IMR-90 (cell line): ENCODE data around the gene DUSP10. TPM values are rescaled to one million over a fixed set of nuclear protein-coding genes. Genes with fewer than 3 reads are reported as not detected.

Experiments
- ATAC-seq: fragments of 200-7000 bp; cut with Tn5 transposase; 2 replicates; pipeline ENCODE4 v1.9.1; 2020; ENCODE audit warnings: low read depth, mild to moderate bottlenecking, moderate library complexity
- BruUV-seq: library from RNA; stranded (reverse); fragments of 400-500 nt; replicated peaks from 2 replicates; lab custom pipeline; 2021; lab: Mats Ljungman, UMichigan
- CTCF ChIA-PET: fragments of 300-600 bp; formaldehyde crosslinking; extraction: SDS; loops from one replicate; lab custom pipeline; 2021; ENCODE audit warnings: antibody characterized with exemption; lab: Yijun Ruan, JAX
- POLR2A ChIA-PET: fragments of 300-600 bp; sonication (Branson Sonifier 250); formaldehyde crosslinking; loops from one replicate; lab custom pipeline; 2022; ENCODE audit warnings: antibody characterized with exemption; ENCODE audit not compliant: unreplicated experiment; lab: Charles Lee
- DNase-seq: peaks from one replicate; pipeline ENCODE4 v3.0.0; 2013
- H2AFZ ChIP-seq: replicated peaks from 2 replicates; pipeline ENCODE3; 2013; ENCODE audit warnings: low read length, mild to moderate bottlenecking; ENCODE audit not compliant: poor library complexity
- H2AK5ac ChIP-seq: 2 replicates; pipeline ENCODE4 v1.6.1; 2013; ENCODE audit warnings: low read depth, low read length, inconsistent platforms
- H2AK9ac ChIP-seq: replicated peaks from 2 replicates; pipeline ENCODE3; 2013; ENCODE audit warnings: mild to moderate bottlenecking, low read depth, low read length, moderate library complexity; ENCODE audit not compliant: poor library complexity
- H2BK120ac ChIP-seq: 2 replicates; pipeline ENCODE4 v1.6.1; 2013; ENCODE audit warnings: low read depth, low read length, inconsistent platforms
- H2BK15ac ChIP-seq: 3 replicates; pipeline ENCODE4 v1.6.1; 2013; ENCODE audit warnings: low read depth, low read length, inconsistent platforms
- H2BK20ac ChIP-seq: 2 replicates; pipeline ENCODE4 v1.6.1; 2013; ENCODE audit warnings: low read depth, mild to moderate bottlenecking, inconsistent platforms, low read length, moderate library complexity
- H2BK5ac ChIP-seq: 2 replicates; pipeline ENCODE4 v1.6.1; 2013; ENCODE audit warnings: mild to moderate bottlenecking, low read depth, low read length, inconsistent platforms; ENCODE audit not compliant: poor library complexity, severe bottlenecking
- H3K14ac ChIP-seq: replicated peaks from 2 replicates; pipeline ENCODE4 v1.6.1; 2013; ENCODE audit warnings: low read depth, low read length, inconsistent platforms
- H3K18ac ChIP-seq: 2 replicates; pipeline ENCODE4 v1.6.1; 2013; ENCODE audit warnings: low read depth, low read length, control low read depth
- H3K23ac ChIP-seq: 2 replicates; pipeline ENCODE4 v1.6.1; 2013; ENCODE audit warnings: low read depth, low read length, inconsistent platforms
- H3K27ac ChIP-seq: 2 replicates; pipeline ENCODE4 v1.5.1; 2013; ENCODE audit warnings: mild to moderate bottlenecking, control low read depth, low read length; ENCODE audit not compliant: insufficient read depth
- H3K27me3 ChIP-seq: 2 replicates; pipeline ENCODE4 v1.6.1; 2013; ENCODE audit warnings: low read length; ENCODE audit not compliant: control insufficient read depth, insufficient read depth
- H3K36me3 ChIP-seq: 2 replicates; pipeline ENCODE4 v1.6.1; 2013; ENCODE audit warnings: low read length, mixed read lengths; ENCODE audit not compliant: control insufficient read depth, insufficient read depth
- H3K4ac ChIP-seq: 2 replicates; pipeline ENCODE4 v1.6.1; 2013; ENCODE audit warnings: low read depth, low read length, inconsistent platforms
- H3K4me1 ChIP-seq: 2 replicates; pipeline ENCODE4 v1.6.1; 2013; ENCODE audit warnings: low read length, mixed read lengths; ENCODE audit not compliant: control insufficient read depth, insufficient read depth
- H3K4me2 ChIP-seq: 2 replicates; pipeline ENCODE4 v1.6.1; 2013; ENCODE audit warnings: low read depth, mild to moderate bottlenecking, control low read depth, low read length, moderate library complexity
- H3K4me3 ChIP-seq: 2 replicates; pipeline ENCODE4 v1.5.1; 2013; ENCODE audit warnings: low read depth, mild to moderate bottlenecking, control low read depth, low read length, moderate library complexity; ENCODE audit not compliant: insufficient read depth
- H3K56ac ChIP-seq: 2 replicates; pipeline ENCODE4 v1.6.1; 2013; ENCODE audit warnings: low read length, inconsistent platforms; ENCODE audit not compliant: insufficient read depth; ENCODE audit errors: extremely low read depth
- H3K79me1 ChIP-seq, 2 experiments: 2 replicates each; pipeline ENCODE4 v1.6.1; 2013; ENCODE audit warnings: low read length in 2 of 2, inconsistent platforms in 1 of 2, low read depth in 1 of 2
- H3K9ac ChIP-seq: 2 replicates; pipeline ENCODE4 v1.6.1; 2013; ENCODE audit warnings: low read depth, low read length, control low read depth
- H3K9me1 ChIP-seq: 2 replicates; pipeline ENCODE4 v1.6.1; 2013; ENCODE audit warnings: low read length, inconsistent platforms; ENCODE audit not compliant: insufficient read depth
- H3K9me3 ChIP-seq: 2 replicates; pipeline ENCODE4 v1.6.1; 2013; ENCODE audit warnings: low read length; ENCODE audit not compliant: control insufficient read depth, insufficient read depth
- H4K20me1 ChIP-seq: 2 replicates; pipeline ENCODE4 v1.6.1; 2013; ENCODE audit warnings: low read length, inconsistent platforms; ENCODE audit not compliant: insufficient read depth
- H4K5ac ChIP-seq: 2 replicates; pipeline ENCODE4 v1.6.1; 2013; ENCODE audit warnings: mild to moderate bottlenecking, low read depth, low read length, control low read depth
- H4K8ac ChIP-seq, 2 experiments: 2 replicates each; pipeline ENCODE4 v1.6.1; 2013; ENCODE audit warnings: low read depth in 2 of 2, low read length in 2 of 2, control low read depth in 1 of 2, inconsistent platforms in 1 of 2
- H4K91ac ChIP-seq: 2 replicates; pipeline ENCODE4 v1.6.1; 2013; ENCODE audit warnings: low read depth, low read length, inconsistent platforms; ENCODE audit not compliant: insufficient read depth
- BHLHE40 ChIP-seq: fragments of 150-350 bp; IDR thresholded peaks from 2 replicates; pipeline ENCODE4 v1.6.1; 2016; ENCODE audit warnings: mild to moderate bottlenecking, low read depth, low read length
- CEBPB ChIP-seq: IDR thresholded peaks from 2 replicates; pipeline ENCODE4 v1.6.1; 2012; ENCODE audit warnings: low read depth, low read length, improper control_type of control experiment
- CHD1 ChIP-seq: IDR thresholded peaks from 2 replicates; pipeline ENCODE4 v1.6.1; 2012; ENCODE audit warnings: low read depth, low read length, improper control_type of control experiment
- CTCF ChIP-seq: conservative IDR thresholded peaks from 2 replicates; pipeline ENCODE4 v1.5.1; 2012; ENCODE audit warnings: mild to moderate bottlenecking, low read depth, low read length, improper control_type of control experiment
- ELK1 ChIP-seq: fragments of 150-350 bp; IDR thresholded peaks from 2 replicates; pipeline ENCODE4 v1.6.1; 2016; ENCODE audit warnings: low read depth, mild to moderate bottlenecking, low read length, moderate library complexity, borderline replicate concordance
- MAFK ChIP-seq: IDR thresholded peaks from 2 replicates; pipeline ENCODE4 v1.6.1; 2012; ENCODE audit warnings: low read depth, low read length, improper control_type of control experiment
- MAZ ChIP-seq: IDR thresholded peaks from 2 replicates; pipeline ENCODE4 v1.6.1; 2012; ENCODE audit warnings: low read depth, mild to moderate bottlenecking, low read length, improper control_type of control experiment, moderate library complexity, borderline replicate concordance
- NFE2L2 ChIP-seq: fragments of 150-350 bp; IDR thresholded peaks from 2 replicates; pipeline ENCODE4 v1.6.1; 2016; ENCODE audit warnings: low read depth, mild to moderate bottlenecking, low read length
- POLR2A ChIP-seq: IDR thresholded peaks from 2 replicates; pipeline ENCODE4 v1.6.1; 2012; ENCODE audit warnings: mild to moderate bottlenecking, low read depth, low read length
- RAD21 ChIP-seq: IDR thresholded peaks from 2 replicates; pipeline ENCODE4 v1.6.1; 2012; ENCODE audit warnings: low read length, improper control_type of control experiment
- RCOR1 ChIP-seq: IDR thresholded peaks from 2 replicates; pipeline ENCODE4 v1.6.1; 2012; ENCODE audit warnings: mild to moderate bottlenecking, low read length, improper control_type of control experiment; ENCODE audit not compliant: insufficient replicate concordance
- RFX5 ChIP-seq: IDR thresholded peaks from 2 replicates; pipeline ENCODE4 v1.8.0; 2012; ENCODE audit warnings: low read depth, mild to moderate bottlenecking, low read length, moderate library complexity
- SMC3 ChIP-seq: fragments of 150-350 bp; IDR thresholded peaks from 2 replicates; pipeline ENCODE4 v1.6.1; 2016; ENCODE audit warnings: low read depth, mild to moderate bottlenecking, antibody characterized with exemption, low read length, moderate library complexity
- USF2 ChIP-seq: fragments of 150-350 bp; IDR thresholded peaks from 2 replicates; pipeline ENCODE4 v1.6.1; 2017; ENCODE audit warnings: mild to moderate bottlenecking, antibody characterized with exemption, low read length, low read depth
- WGBS, 2 experiments: methylation state at CpG; one replicate each; pipeline versions ENCODE4 v1.1.5 to v1.1.7; 2013; ENCODE audit warnings: missing lambda C conversion rate in 2 of 2; ENCODE audit not compliant: insufficient read length in 1 of 2; ENCODE audit errors: extremely low coverage in 2 of 2; 5-methylcytosine and 5-hydroxymethylcytosine counted together
- dilution Hi-C: fragments of 300-500 bp; cut with HindIII; formaldehyde crosslinking; loops from one replicate; pipeline ENCODE4 v1.14.3; 2018; ENCODE audit warnings: low sequenced_read_pairs; ENCODE audit not compliant: unreplicated experiment
- in situ Hi-C: fragments of 300-500 bp; cut with MboI; formaldehyde crosslinking; loops from 3 replicates; pipeline ENCODE4 v1.14.3; 2019; ENCODE audit warnings: low sequenced_read_pairs, inconsistent platforms, mixed read lengths
- intact Hi-C: fragments of 100-400 bp; cut with micrococcal nuclease; formaldehyde crosslinking; loops from 2 replicates; pipeline ENCODE4 v1.10.0; 2022
- polyA plus RNA-seq, 3 experiments: library from polyadenylated mRNA; depleted of rRNA; stranded (reverse); fragments of >200 nt; gene quantifications; 2 replicates each; pipeline ENCODE4 v1.2.3, GENCODE V29; 2012; ENCODE audit warnings: low replicate concordance in 1 of 3
- total RNA-seq: library from RNA; depleted of rRNA; stranded (reverse); fragments of >200 nt; gene quantifications from 2 replicates; pipeline ENCODE4 v1.2.3, GENCODE V29; 2012

DUSP10 gene
- total and polyA plus RNA-seq, 2 of the 4 experiments (the other 2 are of a cell fraction) = 41.7 to 59.1 TPM

- Histone ChIP-seq H3K4me2 (no peak overlapping the region), H4K8ac (no peak overlapping the region), H4K5ac (no peak overlapping the region), H3K23ac (no peak overlapping the region), H3K4ac (no peak overlapping the region), H2BK5ac (no peak overlapping the region), H2AK9ac (no peak overlapping the region), H3K9me1 (no peaks in the 10 kb centered on the region), H4K20me1 (no peaks in the 10 kb centered on the region), H3K27ac (no peak overlapping the region), H3K9ac (no peak overlapping the region), H2BK20ac (no peak overlapping the region), H3K79me1 (no peaks in the 10 kb centered on the region), H3K4me3 (no peak overlapping the region), H2BK15ac (no peak overlapping the region; the same call in 2 of the 3 replicates), H3K36me3 (no peaks in the 10 kb centered on the region), H3K9me3 (no peaks in the 10 kb centered on the region), H3K56ac (no peak overlapping the region), H2AFZ (no peak overlapping the region), H3K4me1 (peaks cover 2% of the 10 kb centered on the region), H4K91ac (no peak overlapping the region), H3K27me3 (no peaks in the 10 kb centered on the region), H2AK5ac (no peak overlapping the region), H3K18ac (no peak overlapping the region), H2BK120ac (no peak overlapping the region), H3K14ac (no peak overlapping the region)
- in situ Hi-C loops (no loop called here), intact Hi-C loops (no loop called here), dilution Hi-C loops (no loop called here)
- DNase-seq (no peak), ATAC-seq (no peak)
- WGBS, 2 experiments = 60% methylated on average over 1 of the region's 5 CpGs; no CpG with 5 or more reads in 1 of the 2 experiments
- CTCF ChIA-PET = interaction anchor here (0.6 kb wide), 1 partner anchor 62 kb away, joined by 4 read pairs; no protein-coding TSS in a partner anchor
- POLR2A ChIA-PET = no interaction called here
- TF ChIP-seq RAD21 (no peak), NFE2L2 (no peak), RCOR1 (no peak), BHLHE40 (no peak), CTCF (no peak), CEBPB (no peak), POLR2A (no peak), MAZ (no peak), SMC3 (no peak), ELK1 (no peak), RFX5 (no peak), MAFK (no peak), USF2 (no peak), CHD1 (no peak)
- BruUV-seq = no TSS peak
Measured at GRCh38 chr1:221776495-221777301, 34.8 kb upstream of the DUSP10 start.
